HG03196 (cell line): ENCODE measurements around the gene CXorf66.
"Not testable (repeated sequence)": the region's sequence is repeated elsewhere in the genome, so short reads cannot be mapped to it uniquely, and the experiment has no call there.

ENCODE experiments used
- ATAC-seq: cut with Tn5 transposase; IDR thresholded peaks from one replicate; pipeline ENCODE4 v1.9.1; 2021; ENCODE audit not compliant: unreplicated experiment

The CXorf66 gene, protein sequence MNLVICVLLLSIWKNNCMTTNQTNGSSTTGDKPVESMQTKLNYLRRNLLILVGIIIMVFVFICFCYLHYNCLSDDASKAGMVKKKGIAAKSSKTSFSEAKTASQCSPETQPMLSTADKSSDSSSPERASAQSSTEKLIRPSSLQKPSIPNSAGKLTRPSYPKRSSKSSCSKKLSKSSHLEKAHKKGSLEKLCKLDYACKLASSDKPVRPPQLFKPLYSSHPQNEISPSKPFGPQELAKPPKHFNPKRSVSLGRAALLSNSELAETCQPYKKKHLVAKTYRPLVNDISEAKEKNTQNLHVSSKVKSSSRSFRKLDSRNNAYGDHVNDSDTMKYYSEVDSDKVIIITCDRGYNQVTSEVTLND

DNA sequence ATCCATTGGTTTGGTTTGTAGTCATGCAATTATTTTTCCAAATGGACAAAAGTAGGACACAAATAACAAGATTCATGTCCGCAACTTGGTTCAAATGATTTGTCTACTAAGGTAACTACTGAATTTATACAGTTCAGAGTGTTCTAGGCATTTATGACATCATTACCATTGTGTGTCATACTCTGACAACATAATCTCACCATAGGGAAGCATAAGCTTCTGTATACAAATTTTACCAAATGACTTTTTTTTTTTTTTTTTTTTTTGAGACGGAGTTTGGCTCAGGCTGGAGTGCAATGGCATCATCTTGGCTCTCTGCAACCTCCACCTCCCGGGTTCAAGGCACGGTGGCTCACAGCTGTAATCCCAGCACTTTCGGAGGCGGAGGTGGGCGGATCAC is at the start of gene CXorf66:
CXorf66 (minus strand) TSS at position 101 of the 400 bp plus-strand sequence; CDS start at position 76, 25 bp downstream.
- ATAC-seq = no peak

DNA sequence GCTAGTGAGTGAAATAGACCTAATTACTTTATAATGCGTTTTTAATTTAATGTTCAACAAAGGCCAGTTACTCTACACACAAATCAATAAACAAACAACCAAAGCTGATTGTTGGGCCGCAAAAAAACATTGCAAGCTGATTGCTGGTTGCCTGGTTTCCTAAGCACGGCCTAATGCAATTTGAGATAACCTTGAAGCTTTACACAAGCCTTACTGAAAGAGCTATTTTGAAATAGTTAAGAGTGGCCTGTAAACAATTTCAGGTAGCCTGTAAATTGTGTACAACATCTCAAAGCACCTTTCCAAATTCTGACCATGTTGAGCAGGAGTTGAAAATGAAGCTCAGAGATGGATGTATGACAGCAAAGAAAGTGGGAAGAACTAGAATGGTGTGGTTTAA is 17.5 kb upstream of the CXorf66 start:
- ATAC-seq = no peak

DNA sequence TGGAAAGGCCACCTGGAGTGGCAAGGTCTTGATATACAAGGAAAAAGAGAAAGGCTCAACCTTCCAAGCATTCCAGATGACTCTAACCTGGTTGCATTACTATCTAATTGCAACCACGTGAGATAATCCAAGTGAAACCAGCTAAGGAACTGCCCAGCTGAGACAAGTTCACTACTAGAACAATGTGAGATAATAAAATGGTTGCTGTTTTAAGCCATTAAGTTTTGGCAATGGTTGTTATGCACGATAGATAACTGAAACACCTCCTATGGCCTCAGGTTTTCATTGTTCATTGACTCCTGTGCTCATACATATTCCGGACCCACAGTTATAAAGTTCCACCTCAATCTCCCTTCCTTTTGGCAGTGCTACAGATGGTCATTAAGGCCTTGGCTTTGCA is 9.2 kb upstream of the CXorf66 start:
- no peak for ATAC-seq

DNA sequence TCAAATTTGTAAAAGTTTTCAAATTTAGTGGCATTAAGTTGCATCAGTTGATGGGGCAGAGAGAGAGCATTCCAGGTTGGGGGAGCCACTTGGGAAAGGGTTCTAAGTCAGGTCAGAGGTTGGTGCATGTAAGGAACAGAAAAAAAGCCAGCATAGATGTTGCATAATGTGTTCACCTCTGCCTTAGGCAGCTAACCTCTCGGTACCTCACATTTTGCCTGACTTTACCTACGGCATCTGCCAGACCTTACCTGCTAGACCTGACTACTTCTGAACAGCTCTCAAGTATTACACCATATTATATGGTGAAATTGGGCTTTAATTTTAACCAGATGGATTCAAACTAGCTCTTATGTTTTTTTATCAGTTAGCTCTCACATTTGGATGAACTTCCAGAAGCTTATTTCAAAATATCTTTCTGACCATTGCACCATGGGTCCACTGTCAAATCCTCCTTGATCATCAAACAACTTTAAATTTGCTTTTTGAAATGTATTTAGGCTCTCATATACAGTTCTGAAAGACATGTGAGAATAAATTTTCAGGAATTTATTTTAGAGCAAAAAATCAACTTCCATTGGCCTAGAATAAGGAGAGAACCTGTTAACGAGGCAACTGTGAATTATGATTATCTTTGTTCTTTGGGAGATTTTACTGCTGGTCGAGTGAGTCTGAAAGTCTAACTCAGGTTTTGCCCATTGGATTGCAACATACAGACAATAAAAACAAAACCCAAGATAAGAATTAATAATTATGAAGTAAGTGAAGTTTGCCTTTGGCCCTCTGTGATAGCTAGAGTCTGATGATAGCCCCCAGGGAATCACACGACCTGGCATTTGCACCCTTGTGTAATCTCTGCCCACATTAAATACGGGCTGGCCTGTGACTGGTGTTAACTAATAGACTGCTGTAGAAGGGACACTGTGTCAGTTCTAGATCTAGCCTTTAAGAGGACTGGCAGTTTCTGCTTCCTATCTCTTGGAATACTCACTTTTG is 7.6 kb upstream of the CXorf66 start:
- ATAC-seq = no peak

DNA sequence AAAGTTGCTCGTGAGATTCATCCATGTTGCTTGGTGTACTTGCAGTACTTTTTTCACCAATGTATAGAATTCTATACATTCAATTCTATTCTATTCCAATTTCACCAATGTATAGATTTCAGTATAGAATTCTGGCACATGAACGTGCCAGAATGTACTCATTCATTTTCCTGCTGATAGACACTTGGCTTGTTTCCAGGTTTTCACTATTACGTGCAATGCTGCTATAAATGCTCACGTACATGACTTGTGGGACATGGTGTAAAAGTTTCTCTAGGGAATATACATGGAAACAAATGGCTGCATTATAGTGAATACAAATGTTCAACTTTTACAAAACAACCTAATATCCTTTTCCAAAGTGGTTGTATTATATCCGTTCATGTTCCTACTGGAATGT is 6.8 kb upstream of the CXorf66 start:
- ATAC-seq = no peak

DNA sequence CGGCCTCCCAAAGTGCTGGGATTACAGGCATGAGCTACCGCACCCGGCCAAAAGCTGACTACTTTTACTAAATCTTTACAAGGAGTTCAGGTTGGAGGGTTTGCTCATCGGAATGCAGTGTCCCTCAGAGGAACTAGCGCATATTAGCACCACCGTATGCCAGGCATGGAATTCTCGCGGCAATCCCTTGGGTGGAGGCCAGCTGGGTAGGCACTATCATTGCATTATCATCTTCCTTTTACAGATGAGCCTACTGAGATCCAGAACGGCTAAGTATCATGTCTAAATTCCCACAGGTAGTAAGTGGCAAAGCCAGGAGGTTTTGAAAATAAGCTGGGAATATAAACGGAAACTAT is 6.1 kb upstream of the CXorf66 start:
- ATAC-seq = no peak

DNA sequence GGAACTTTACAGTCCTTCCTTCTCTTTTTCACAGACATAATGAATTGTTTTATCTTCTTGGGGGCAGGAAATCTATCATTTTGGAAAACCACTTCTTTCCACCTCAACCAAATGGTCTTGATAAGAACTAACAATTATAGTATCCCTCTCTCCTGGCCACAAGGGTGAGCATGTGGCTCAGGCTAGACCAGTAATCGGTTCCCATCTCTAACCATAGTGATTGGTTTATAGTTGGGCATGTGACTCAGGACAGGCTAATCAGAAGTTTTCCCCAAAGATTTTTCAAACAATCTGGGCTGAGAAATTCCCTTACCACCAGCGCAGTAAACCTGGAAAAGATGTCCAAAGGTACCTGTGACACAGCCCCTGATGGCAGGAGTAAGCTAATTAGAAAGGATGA is 4.0 kb upstream of the CXorf66 start:
- ATAC-seq = no peak

DNA sequence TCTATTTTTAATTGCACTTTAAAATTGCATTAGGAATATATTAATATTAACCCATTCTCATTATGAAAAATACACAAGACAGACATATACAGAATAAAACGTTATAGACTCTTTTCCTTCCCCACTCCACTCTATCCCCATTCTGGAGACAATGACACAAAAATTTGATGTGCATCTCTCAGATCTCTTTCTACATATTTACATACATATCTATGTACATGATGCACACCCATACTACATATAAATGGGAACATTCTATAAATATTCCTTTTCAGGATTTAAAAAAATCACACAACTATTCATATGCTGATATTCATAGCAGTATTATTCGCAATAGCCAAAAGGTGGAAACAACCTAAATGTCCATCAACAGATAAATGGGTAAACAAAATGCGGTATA is 2.4 kb upstream of the CXorf66 start:
- no peak for ATAC-seq

DNA sequence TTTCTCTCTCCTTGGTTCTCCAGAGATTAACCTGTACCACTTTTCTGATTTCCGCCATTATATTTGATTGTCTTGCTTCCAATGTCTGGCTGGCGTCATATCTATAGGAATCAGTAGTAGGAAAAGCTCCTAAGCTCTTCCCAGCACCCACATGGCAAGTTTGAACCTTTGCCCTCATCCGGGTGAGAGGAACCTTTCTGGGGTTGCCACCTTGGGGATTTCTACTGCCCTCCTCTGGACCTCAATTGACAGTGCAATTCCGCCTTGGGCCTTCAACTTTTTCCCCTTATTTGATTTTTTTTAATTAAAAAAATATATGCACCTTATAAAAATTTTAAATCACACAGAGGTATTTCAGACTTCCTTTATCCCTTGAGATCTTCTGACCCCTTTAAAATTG is 2.0 kb upstream of the CXorf66 start:
- ATAC-seq = no peak

DNA sequence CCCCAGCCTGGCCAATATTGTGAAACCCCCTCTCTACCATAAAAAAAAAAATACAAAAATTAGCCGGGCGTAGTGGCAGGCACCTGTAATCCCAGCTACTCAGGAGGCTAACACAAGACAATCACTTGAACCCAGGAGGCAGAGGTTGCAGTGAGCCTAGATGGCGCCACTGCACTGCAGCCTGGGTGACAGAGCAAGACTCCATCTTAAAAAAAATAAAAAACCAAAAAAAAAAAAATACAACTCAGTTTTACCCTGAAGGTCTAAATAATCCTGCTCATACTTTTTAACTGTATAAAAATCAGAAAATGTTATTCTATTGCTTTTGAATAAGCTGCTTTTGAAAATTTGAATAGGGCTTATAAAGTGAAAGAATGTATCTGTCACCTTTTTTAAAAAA is 838 bp upstream of the CXorf66 start:
- ATAC-seq = not testable (repeated sequence)

DNA sequence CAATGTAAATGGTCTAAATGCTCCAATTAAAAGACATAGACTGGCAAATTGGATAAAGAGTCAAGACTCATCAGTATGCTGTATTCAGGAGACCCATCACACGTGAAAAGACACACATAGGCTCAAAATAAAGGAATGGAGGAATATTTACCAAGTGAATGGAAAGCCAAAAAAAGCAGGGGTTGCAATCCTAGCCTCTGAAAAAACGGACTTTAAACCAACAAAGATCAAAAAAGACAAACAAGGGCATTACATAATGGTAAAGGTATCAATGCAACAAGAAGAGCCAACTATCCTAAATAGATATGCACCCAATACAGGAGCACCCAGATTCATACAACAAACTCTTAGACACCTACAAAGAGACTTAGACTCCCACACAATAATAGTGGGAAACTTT is 4.2 kb downstream of the CXorf66 start:
- not testable (repeated sequence) for ATAC-seq

DNA sequence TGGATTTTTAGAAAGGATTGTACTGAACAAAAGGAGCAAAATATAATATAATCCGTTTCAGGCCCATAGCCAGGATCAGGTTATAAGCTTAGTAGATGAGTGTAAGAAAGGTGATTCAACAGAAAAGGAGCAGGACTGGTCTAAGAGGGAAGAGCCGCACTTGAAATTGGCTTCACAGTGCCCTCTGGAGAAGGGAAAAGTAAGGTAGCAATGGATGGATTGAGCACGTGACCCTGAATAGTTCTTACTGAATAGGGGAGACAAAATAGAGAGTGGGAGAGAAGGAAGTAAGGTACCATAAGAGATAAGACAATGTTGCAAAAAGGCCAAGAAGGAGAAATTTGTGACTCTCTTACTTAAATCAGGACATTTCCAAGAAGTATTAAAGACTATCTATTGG is 15.6 kb downstream of the CXorf66 start:
- no peak for ATAC-seq

DNA sequence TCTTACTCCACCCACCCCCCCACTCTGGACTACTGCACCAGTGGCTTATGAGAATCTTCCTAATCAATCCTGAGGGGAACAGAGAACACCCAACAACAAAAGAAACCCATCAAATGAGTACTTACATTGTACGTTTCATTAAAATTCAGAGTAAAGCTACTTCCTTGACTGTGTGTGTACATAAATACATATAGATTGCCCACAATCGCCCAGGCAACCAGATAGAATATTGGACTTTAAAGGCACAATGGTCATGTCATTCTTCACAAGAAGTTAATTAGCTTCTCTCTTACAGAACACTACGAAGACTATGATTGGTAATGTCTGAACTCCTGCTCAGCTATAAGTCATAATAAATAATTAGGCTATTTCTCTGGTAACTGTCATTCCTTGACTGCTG is 20.2 kb downstream of the CXorf66 start:
- ATAC-seq = no peak

DNA sequence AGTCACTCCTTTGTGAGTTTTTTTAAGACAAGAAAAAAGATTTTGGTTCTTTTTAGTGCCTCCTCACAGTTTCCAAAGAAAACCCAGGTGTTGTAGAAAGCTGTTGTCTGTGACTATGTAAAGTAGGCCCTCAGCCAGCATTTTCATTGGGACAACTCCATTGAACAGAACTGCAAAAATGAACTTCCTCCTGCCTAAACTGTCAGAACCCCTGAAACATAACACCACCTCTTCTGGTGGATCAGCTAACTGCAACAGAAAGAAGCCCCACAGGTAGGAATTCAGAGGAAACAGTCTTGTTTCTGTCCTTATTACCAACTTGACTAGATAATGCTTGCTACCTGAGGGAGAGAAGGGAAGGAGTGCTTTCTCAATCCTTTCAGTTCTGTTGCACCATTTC is 29.1 kb downstream of the CXorf66 start:
- ATAC-seq = no peak

DNA sequence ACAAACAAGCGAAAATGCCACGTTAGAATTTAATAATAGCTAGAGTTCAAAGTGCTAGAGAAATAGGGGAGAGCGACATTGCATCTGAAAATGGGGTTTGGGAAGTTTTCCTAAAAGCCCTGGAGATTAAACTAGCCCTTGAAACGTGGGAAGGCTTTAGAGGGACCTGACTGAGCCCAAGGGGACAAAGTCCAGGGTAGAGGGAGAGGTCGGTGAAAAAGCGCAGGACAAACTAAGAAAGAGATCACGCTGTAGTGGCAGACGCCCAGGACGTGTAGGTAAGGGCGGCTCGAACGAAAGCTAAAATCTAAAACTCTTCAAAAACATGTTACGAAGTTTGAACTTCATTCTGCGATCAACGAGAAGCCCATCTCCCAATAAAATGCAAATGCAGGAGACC is 31.4 kb downstream of the CXorf66 start:
- no peak for ATAC-seq

DNA sequence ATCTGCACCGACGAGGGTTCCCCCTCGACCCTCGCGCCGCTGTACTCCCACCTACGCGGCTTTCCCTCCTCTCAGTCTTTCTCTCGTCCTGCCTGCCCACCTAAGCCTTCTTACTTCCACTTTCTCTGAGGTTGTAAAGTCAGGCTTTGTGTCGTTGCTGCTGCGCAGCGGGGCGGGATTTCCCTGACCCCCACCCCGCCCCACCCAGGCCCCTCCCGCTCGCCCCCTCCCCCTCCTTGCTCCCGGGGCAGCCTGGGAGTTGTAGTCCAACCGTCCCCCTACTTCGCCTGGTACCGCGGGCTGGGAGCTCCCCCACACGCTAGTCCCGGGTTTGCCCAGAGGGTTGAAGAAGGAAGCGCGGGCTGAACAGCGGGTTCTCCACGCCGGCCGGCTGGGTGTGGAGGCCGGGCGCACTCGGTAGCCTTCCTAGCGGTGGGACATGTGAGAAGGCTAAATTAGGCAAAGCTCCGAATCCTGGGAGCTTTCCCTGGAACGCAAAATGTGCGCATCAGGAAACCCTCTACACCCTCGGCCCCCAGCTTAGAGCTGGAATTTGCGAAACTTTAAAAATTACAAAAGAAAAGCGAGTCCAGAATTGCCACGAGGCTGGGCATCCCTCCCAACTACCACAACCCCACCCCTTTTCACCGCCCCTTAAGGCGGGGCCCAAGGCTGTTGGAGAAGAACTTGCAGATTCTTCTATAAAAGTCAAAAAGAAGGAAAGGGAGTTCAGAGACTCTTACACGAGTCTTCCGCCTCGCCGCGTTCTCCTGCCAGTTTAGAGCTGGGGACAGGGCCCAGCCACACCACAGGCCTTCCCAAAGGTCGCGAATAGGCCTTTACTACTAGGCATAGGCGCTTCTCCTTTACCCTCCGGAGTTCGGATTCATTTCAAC is 32.2 kb downstream of the CXorf66 start, which contains the start of gene ATP11C:
ATP11C (minus strand) TSS at position 153 of the 896 bp plus-strand sequence. CDS start 1,011 bp downstream, outside the sequence.
- peak; percentile 82 for ATAC-seq

DNA sequence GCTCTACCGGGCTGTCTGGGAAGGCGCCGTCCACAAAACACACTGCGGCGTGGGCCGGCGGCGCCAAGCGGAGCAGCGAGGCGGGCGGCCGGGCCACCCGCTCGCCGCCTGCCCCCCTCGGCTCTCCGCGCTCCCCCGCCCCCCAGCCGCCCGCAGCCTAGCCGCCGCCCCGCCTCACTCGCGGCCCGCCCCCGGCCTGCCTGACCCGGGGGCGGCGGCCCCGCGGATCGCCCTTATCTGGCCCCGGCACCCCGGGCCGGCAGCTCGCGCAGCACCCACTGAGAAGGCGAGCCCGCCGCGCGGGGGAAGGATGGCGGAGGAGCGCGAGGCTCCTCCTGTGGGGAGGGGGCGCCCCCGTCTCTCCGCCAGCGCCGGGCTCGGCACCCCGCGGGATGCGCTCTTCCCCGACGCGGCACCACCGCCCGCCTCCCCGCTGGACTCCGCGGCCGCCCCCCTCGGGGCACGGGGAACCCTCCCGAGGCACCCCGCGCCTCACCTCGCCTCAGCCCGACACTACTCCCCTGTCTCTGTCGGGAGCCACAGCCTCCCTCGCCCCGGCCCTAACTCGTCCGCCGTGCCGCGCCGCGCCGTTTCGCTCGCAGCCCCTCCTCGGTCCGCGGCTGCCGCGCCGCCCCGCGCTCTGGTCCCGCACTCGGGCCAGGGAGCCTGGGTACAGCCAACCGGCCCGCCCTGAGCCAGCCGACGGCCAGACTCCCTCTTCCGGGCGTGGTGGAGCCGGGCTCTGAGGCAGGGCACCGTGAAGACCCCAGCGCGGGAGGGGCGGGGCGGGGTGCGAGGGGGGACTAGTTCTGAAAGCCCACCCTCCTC is 33.0 kb downstream of the CXorf66 start:
- ATAC-seq = peak; percentile 39

DNA sequence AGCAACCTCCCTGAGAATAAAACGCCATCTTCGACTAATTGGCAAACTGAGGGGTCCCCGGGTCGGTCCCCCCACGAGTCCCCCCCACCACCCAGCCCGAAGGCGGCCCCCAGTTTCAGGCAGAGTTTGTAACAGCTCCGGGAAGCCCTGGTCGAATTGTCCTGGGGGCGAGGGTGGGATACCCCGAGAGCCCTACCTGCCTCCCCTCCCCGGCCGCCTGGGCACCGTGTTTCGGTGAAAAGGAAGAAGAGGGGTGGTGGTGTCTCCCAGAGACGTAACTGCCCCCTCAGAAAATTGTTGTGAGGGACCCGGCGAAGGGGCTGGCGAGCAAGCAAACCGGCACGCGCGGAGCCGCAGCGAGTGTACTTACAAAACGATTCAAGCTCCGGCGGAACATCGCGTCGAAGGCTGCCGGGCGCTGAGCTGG is 33.7 kb downstream of the CXorf66 start:
- ATAC-seq = no peak

DNA sequence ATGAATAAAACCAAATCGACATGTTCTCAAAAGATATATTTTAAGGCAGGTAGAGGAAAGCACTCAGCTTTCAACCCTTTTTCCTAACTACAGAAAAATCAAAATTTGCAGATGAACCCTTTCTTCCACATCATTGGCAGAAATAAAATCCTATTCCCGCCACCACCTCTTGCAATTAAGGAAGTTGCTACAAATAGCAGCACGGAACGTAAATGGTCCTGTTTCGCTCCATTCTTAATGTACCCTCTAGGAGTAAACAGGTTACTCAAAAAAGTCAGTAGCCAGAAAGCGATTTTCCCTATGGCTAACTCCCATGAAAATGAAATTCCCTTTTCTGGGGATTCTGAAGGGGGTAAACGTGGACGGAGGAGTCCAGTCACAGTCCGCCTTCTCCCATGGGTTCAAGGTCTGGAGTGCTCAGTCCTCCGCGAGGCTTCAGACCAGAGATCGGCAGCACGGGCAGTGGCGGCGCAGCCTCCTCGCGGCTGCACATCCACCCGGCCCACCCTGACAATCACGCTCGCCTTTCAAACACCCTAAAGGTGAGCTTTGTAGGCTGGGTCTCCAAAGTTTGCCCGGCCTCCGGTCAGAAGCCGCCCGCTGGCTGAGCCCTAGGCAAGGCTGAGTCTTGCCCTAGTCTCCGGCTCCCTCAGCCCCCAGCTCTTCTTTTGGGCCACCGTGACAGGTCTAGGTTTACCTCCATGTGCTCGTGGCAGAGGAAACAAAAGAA is 34.2 kb downstream of the CXorf66 start:
- ATAC-seq = no peak
